ENCODE measurements around the gene GTF3C4.

The GTF3C4 gene

DNA sequence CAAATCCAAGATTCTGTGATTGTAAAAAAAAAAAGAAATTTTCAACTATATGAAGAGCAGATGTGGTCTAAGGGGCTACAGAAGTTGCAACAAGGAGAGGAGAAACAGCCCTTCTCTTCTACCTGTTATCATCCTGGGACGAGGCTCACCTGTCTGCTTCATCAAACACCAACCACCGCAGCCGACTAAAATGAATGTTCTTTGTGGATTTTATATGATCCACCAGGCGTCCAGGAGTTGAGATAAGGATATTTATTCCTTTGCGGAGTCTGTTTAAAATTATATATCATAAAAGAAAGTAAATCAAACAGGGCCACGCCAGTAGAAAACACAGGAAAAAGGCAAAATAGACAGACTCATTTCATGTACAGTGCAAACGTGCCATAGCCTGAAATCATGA lies 22.0 kb upstream of the GTF3C4 start:
- DNase-seq (ENCODE audit: low read depth in 2 of 2) = no peak

DNA sequence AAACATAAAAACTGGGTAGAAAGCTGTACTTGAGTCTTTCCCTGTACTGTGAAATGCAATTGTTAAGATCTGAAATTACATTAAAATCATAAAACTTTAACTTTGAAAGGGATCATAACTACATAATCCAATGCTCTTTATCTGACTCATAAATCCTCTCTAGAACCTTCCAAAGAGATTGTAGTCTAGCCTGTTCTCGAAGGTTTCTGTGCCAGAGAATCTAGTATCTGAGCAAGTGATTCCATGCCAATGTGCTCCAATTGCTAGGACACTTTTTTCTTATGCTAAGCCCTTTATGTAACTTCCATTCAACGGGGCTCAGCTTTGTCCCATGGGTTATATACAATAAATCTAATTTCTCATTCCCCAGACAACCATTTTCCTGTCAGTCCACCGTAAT lies 21.6 kb upstream of the GTF3C4 start:
- DNase-seq (ENCODE audit: low read depth in 2 of 2) = no peak

DNA sequence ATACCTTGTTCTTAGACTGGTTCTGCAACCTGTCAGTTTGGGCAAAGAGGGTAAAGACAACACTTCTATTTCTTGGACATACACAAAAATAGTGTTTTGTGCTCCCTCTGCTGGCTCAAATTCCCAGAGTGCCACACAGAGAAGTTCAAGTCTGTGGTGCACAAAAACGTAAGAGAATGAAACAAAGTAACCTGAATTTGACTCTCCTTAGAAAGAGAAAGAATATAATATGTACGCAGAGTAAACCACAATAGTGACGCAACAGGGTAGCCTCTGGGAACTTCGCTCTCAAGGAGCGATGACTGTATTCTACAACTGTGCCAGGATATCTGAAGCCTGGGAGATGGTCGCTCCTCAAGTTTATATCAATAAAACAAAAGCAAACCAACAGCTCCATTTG lies 19.0 kb upstream of the GTF3C4 start:
- no peak for DNase-seq (ENCODE audit: low read depth in 2 of 2)

DNA sequence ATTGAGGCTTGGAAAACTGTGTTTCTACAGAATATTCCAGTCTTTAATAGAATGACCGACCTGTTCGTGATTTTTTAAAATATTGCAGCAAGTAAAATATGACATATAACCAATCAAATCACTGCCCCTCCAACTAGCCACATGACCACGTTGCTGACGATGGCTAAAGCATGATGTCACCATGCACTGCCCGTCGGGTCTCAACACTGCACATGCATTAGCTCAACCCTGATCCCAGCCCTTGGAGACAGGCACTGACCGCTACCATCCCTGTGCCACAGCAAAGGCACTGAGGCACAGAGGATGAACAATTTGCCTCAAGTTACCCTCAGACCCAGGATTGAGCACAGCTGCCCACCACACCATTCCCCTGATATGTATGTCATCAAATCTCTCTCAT lies 14.0 kb upstream of the GTF3C4 start:
- no peak for DNase-seq (ENCODE audit: low read depth in 2 of 2)

DNA sequence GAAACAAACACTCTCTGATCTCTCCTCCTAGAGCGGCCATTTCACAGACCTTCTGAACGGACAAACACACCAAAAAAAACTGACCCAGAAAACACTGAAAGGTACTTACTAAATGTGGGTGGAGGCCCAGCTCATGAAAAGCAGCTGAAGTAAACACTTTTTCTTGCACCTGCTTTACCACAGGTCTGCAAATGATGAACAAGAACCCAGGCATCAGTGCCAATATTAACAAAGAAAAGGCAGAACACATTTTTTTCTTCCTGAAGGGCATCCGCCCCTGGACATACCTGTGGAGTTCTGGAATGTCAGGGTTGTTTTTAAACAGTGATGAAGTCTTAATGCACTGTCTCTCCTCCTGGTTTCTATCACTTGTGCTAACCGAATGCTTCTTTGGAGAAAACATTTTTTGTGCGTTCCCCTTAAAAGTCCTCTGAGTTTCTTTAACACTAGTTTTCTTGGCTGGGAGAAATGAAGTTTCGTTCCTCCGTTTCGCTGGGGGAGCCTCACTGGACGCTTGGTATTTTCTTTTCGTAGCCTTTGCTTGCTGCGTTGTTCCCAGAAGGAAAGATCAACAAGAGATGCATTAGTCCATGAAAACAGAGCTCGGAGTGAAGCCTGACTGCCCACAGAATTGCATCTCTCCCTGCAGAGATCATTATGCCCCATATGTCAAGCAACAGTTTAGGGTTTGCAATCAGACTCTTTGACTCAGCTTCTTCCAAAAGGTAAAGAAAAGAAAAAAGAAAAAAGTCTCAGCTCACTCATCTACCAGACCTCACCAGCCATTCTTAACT lies 7.9 kb upstream of the GTF3C4 start:
- DNase-seq (ENCODE audit: low read depth in 2 of 2) = no peak

DNA sequence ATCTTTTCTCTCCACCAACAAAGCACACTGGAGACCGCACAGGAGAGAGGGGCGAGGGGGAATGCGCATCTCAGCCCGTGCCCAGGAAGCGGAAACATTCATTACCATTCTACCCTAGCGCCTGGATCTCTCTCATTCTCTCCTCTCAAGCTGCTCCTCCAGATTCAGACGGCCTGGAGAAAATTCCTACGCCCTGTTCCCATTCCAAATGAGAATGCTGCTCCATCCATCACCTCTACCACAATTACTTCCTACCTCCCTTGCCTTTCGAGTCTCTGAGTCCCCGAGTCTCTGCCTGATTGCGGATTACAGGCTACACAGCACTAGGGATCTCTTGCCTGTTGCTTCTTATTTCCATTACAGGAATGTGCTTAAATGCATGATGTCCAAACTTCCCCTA lies 7.1 kb upstream of the GTF3C4 start:
- no peak for DNase-seq (ENCODE audit: low read depth in 2 of 2)

DNA sequence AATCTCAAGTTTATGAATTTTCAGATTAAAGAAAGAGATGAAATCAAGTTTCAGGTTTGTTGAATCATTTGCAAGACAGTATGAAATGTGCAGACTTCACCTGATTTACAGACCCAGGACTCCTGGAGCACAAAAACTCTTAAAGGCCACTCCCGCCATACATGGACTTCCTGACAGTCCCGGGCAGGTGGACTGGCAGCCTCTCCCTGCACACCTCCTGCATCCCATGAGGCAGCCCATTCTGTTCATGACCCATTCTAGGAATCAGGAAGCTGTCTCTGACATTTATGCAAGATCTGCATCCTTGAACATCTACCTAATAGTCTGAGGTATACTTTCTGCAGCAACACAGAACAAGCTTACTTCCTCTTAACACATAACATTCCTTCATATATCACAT lies 6.4 kb upstream of the GTF3C4 start:
- no peak for DNase-seq (ENCODE audit: low read depth in 2 of 2)

DNA sequence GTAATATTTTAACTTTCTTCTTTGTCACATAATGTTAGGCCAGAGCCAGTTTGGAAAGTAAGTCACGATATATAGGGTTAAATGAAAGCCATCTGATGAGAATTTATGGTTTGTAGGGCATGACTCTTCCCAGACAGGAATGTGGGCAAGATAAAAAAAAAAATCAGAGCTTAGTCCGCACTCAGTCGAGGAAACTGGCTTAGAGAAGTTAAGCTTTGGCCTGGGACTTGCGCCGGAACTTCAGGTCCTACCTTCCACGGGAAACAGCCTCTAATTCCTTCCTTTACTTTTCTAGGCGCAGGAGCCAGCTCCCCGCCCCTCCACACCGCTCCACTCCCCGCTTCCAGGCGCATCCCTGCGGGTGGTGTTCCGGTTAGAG lies 956 bp upstream of the GTF3C4 start:
- DNase-seq (ENCODE audit: low read depth in 2 of 2) = no peak

DNA sequence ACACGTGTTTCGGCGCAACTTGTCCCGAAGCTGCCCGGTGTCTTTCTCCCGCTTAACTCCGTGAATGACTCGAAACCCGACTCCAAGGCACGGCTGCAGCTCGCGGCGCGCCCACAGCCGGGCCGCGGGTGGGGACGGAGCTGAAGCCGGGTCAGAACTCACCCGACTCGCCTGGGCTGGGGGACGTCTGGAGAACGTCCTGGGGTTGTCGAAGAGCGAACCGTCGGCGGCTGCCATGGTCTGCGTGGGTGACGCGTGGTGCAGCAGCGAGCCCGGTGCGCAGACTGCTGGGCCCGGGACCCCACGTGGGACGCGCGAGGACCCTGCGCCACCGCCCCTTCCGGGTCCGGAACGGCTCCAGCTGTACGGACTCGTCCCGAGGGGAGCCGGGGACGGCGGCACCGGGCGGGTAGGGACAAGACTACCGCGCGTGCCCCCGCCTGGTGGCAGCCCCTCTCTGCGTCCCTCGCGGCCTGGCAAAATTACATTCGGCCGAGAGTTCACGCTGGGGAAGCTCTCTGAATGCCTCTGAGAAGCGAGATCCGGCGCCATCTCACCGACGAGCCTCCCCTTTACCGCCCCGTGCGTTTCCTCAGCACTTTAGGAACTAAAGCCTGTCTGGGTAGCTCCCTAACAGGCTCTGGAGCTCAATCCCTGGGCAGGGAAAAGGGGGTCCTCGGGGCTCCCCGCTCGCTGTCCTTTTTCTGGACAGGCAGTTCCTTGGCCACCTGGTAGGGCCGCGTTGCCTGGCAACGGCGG lies 387 bp upstream of the GTF3C4 start, which contains the start of gene DDX31:
Gene DDX31, minus strand, starts transcription at position 286 of the 759 bp plus-strand sequence. Its CDS starts 49 bp downstream, at position 237.
- peak; percentile 74 to 89 for DNase-seq (ENCODE audit: low read depth in 2 of 2)

DNA sequence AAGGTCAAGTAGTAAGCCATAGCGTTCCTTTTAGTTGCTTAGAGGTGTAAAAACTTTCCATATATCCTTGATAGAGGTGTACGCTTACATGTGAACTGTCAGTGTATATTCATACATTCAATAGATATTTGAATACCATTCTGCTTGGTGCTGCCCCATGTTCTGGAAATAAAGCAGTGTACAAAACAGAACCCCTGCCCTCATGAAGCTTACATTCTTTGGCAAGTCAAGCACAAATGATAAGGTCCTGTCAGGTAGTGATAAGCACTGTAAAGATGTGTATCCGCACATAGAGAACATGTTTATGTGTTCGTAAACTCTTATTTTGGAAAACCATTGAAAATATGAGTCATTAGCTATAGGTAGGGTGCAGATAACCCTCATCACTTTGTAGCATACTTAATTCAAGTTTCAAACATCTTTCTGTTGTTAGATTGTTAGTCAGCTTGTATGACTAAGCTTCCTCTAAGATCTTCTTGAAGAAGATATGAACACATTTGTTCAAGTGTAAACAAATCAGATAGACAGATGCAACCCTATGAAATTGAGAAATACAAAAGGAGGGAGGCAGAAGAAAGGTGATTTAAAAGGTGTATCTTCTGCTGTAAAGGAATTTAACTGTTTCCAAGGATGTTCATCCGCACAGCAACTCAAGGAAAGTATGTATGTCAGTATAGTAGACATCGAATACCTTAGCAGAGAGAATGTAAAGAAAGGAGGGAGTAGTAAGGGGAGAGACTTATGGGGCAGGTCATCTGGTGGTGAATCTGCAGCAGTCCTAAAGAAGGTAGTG lies 1.6 kb downstream of the GTF3C4 start:
- DNase-seq (ENCODE audit: low read depth in 2 of 2) = no peak

DNA sequence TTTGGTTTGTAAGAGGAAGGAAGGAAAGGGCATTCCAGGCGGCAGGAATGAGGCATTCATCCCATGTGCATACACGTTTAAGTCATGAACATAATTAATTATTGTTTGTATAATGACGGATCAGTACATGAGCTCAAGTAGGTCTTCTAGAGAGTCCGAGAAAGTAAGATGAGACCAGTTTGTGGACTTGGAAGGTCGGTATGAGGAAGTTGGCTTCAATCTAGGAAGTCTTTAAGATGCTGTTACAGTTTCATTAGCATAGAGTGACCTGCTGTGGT lies 2.1 kb downstream of the GTF3C4 start:
- no peak for DNase-seq (ENCODE audit: low read depth in 2 of 2)

DNA sequence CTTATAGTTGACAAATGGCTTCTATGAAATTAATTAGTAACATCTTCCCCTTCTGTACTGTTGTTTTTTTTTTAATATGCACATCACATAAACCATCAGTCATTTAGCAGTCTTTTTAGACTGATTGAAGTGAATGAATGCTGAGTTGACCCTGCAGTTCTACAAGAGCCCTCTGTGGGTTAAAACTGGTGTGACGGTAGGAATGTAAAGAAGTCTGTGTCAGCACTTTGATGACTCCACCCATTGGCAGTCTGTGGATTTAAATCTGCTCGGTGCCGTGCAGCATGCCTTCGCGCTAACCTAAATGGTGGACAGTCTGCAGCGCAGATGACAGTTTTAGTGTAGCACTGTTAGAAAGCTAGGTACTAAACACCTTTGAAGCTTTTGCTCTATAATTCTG lies 3.1 kb downstream of the GTF3C4 start:
- DNase-seq (ENCODE audit: low read depth in 2 of 2) = no peak

DNA sequence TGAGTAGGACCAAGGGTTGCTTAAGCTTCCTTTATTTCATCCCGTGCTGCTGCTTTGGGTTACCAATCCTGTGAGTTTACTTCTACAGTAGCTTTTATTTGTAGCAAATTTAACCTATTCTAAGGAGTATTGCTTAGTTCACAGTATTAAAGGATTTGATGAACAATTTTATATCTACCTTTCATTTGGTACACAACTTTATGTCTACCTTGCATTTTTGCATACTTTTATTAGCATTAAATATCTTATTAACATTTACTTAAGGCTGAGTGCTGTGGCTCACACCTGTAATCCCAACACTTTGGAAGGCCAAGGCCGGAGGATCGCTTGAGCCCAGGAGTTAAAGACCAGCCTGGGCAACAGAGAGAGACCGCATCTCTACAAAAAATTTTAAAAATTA lies 4.2 kb downstream of the GTF3C4 start:
- DNase-seq (ENCODE audit: low read depth in 2 of 2) = no peak

DNA sequence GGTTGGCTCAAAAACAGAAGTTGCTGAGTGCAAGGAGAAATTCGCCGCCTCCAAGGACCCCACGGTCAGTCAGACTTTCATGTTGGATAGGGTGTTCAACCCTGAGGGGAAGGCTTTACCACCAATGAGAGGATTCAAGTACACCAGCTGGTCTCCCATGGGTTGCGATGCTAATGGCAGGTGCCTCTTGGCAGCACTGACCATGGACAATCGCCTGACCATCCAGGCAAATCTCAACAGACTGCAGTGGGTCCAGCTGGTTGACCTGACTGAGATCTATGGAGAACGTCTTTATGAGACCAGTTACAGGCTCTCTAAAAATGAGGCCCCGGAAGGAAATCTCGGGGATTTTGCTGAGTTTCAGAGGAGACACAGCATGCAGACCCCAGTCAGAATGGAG lies 7.7 kb downstream of the GTF3C4 start:
- no peak for DNase-seq (ENCODE audit: low read depth in 2 of 2)

DNA sequence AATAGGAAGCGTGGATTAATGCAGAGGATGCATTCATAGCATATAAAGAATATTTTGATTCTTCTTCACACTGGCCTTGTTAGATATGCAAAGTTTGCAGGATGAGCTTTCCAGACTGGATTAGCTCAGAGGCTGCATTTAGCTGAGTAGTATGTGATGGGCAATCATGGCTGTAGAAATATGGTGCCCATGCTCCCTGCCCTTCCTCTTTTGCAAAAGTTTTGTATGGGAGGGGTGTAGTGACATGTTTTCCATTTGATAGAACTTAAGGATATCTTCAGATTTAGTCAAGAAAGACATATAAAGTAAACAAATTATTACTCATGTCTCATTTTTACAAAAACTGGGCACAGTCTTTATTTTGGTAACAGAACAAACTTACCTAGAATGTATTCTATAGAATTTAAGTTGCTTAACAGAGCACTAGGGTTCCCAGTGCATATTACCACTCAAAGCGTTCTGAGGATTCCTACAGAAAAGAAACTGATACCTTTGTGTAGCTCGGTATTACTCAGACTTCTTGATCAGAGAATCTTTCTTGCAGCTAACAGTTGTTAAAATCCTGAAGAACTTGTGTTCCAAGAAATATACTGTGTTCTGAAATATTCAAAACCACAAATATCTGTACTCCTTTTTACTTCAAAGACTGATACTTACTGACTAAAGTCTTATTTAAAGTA lies 9.8 kb downstream of the GTF3C4 start:
- DNase-seq (ENCODE audit: low read depth in 2 of 2) = no peak

DNA sequence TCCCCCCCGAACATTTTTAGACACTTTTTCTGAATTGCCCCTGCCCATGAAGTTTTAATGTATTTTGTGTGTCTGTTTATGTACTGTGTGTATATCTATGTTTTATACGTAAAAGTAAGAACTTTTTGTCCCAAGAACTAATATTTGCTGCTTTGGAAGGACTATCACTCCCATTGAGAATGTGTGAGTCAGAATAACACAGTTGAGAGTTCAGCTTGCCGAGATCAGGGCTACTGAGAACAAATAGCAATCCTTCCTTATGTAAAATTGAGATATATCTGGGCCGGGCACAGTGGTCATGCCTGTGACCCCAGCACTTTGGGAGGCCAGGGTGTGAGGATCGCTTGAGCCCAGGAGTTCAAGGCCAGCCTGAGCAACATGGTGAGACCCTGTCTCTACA lies 11.3 kb downstream of the GTF3C4 start:
- DNase-seq (ENCODE audit: low read depth in 2 of 2) = no peak

DNA sequence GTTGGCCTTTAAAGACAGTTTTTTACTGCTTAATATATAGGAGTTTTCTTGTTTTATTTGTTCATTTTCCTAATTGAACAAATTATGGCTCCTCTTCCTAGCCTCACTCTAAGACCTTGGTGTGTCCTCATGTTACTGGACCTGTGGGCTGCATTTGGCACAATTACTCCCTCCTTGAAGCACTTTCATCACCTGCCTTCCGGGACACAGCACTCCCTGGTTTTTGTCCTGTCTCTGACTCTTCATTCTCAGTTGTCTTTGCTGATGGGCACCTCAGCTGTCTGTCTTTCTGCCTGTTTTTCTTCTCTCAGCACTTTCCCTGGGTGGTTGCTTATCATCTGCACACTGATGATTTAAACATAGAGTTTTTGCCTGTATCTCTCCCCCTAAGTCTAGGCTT lies 13.6 kb downstream of the GTF3C4 start:
- DNase-seq (ENCODE audit: low read depth in 2 of 2) = no peak

DNA sequence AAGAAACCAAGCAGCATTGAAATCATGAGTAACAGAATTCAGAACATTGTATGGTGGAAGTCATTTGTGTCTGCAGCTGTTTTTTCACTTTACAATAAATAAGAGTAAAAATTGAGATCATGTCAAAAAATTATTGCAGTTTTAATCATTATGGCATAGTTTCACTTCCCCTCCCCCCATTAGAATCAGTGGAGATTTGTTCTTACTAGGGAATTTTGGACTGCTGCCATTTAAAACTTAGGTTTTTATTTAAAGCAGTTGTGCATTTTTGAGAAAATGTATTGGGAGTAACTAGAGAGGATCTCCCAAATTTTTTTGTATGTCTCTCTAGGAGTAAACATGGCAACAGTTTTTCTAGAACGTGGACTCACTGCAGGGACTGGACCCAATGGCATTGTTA lies 20.4 kb downstream of the GTF3C4 start:
- DNase-seq (ENCODE audit: low read depth in 2 of 2) = no peak

DNA sequence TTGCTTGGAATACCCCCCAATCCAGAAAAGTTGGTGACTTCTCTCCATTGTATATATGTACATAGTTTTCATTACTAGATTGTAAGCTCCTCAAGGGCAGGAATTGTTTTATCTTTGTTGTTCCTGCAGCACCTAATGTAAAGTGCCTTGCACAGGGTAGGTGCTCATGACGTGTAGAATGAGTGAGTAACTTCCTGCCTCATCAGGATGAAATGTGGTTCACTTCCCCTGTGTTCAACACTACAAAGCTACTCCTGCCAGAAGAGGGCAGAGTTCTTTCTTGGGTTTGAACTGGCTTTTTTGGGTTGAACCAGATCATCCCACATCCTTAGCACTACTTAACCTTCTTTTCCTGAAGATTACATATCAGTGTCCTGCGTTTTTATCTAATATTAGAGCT lies 23.9 kb downstream of the GTF3C4 start:
- no peak for DNase-seq (ENCODE audit: low read depth in 2 of 2)

DNA sequence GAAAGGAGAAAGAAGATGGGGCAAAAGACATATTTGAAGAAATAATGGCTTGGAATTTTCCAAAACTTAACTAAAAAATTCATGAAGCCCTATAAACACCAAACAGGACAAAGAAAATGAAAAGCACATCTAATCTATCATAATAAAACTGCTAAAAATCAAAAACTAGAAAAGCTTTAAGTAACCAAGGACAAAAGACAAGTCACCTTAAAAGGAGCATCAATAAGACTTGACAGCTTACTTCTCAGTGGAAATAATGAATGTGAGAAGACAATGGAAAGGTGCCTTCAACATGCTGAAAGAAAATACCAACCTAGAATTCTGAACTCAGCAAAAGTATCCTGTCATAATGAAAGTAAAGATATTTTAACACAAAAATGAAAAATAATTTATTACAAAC lies 27.0 kb downstream of the GTF3C4 start:
- DNase-seq (ENCODE audit: low read depth in 2 of 2) = no peak

DNA sequence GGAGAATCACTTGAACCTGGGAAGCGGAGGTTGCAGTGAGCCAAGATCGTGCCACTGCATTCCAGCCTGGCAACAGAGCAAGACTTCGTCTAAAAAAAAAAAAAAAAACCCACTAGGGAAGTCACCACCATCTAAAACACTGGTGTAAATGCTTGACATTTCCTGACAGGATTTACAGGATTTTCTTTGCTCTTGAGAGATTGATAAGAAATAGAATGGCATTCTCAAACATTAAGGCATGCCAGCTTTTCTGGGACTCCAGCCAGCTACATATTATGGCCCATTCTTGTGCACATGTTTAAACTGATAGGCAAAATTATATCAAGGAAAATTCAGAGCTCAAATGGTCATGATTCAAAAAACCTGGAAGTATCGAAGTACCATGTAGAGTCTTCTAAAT lies 28.7 kb downstream of the GTF3C4 start:
- DNase-seq (ENCODE audit: low read depth in 2 of 2) = no peak

DNA sequence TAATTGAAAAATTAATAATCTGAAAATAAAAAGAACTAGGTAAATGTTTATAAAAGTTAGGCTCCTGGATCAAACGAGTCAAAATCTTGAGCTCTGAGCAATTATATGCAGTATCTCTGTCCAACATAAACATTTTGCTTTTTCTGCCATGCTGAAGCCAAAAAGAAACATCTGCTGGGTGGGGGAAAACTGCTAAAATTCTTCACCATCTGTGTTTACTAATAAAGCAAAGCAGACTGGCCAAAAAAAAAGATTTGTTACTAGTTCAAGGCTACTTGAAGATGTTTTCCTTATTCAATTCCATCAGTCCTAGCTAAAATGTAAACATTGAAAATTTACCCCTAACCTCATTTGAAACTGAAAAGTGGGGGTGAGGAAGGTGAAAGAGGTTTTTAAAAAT lies 29.7 kb downstream of the GTF3C4 start:
- DNase-seq (ENCODE audit: low read depth in 2 of 2) = no peak
